Right lobe of liver (tissue), 4 donors: ENCODE data around the gene PHKG2.

Experiments used
- CTCF ChIP-seq, 4 donors: fragments of 200-600 bp in 3 of 4; fragments of 450-650 bp in 1 of 4; IDR thresholded peaks; one replicate each; pipeline versions ENCODE4 v1.5.1 to v1.8.0; 2016 to 2022; ENCODE audit warnings: antibody characterized with exemption in 4 of 4, mild to moderate bottlenecking in 2 of 4
- POLR2A ChIP-seq: fragments of 450-650 bp; IDR thresholded peaks from one replicate; pipeline ENCODE4 v1.6.1; 2017; ENCODE audit warnings: antibody characterized with exemption, mild to moderate bottlenecking
- donor health status: DM: no; HTN: no; CAD: no.
- donor health status: DM: no; HTN: no; CAD: no.
- donor health status: DM: no; HTN: yes; CAD: no.

- TF ChIP-seq CTCF (IDR thresholded peaks at IDR 0.05): no peak
- no peak for TF ChIP-seq POLR2A
Observed at GRCh38 chr16:30794634-30795033, 46.4 kb downstream of the PHKG2 start.
